ENCODE results near the gene SAC3D1.

The SAC3D1 gene

GRCh38 chr11:65027213-65028067 lies 13.6 kb upstream of the SAC3D1 start, which contains the start of gene SNX15:
TSS of gene SNX15 (plus strand) at chr11:65027439. CDS start at chr11:65027538, 99 bp downstream.
- DNase-seq, result peak; percentile 96

DNA sequence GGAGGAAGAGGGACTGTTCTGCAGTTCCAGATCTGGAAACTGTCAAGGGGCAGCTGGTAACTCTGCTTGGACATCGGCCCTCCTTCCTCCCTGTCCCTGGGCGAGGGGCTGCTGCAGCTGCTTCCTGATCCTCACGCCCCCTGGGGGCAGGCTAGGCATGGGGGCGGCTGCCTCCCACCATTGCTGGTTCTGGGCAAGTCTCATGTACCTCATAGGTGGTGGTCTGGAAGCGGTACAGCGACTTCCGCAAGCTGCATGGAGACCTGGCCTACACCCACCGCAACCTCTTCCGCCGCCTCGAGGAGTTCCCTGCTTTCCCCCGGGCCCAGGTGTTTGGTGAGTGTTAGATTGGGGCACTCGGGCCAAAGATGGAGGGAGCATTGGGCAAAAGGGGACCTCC lies 8.8 kb upstream of the SAC3D1 start:
- DNase-seq, result no peak

GRCh38 chr11:65034423-65034822 lies 6.6 kb upstream of the SAC3D1 start:
- DNase-seq, result no peak

GRCh38 chr11:65035579-65035978 lies 5.4 kb upstream of the SAC3D1 start:
- no peak for DNase-seq

DNA sequence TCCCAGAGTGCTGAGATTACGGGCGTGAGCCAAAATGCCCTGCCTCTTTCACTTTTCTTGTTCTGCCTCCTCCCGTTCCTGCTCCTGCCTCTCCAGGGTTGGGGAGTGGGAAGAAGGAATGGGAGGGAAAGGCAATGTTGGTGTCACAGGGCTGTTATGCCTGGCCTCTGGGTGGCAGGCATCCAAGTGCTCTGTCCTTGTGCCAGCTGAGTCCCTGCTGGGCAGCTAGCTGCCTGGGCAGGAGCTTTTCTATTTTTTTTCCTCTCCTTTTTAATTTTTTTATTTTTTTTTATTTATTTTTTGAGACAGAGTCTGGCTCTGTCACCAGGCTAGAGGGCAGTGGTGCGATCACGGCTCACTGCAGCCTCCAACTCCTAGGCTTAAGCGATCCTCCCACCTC lies 4.1 kb upstream of the SAC3D1 start:
- no peak for DNase-seq

DNA sequence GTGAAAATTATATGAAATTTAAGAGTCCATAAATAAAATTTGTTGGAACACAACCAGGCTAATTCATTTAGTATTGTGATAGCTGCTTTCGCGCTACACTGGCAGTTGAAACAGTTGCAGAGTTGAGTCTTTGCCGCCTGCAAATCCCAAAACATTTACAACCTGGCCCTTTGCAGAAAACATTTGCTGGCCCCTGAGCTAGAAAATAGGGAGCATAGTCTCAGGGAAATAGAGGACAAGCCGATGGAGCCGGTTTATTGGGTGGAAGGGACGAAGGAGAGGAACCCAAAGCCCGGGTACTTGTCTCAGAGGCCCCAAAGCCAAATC lies 527 bp upstream of the SAC3D1 start:
- DNase-seq, result no peak

DNA sequence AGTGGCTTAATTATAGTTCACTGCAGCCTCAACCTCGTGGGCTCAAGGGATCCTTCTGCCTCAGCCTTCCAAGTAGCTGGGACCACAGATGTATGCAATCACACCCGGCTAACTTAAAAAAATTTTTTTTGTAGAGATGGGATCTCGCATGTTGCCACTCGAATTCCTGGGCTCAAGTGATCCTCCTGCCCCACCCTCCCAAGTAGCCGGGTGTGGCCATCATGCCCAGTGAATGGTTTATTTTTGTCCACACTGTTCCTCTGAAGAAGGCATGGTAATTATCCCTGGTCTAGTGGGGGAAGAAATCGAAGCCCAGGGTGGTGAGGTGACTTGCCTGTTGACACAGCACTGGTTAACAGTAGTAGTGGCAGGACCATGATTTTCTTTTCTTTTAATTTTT lies 1.9 kb downstream of the SAC3D1 start:
- no peak for DNase-seq

DNA sequence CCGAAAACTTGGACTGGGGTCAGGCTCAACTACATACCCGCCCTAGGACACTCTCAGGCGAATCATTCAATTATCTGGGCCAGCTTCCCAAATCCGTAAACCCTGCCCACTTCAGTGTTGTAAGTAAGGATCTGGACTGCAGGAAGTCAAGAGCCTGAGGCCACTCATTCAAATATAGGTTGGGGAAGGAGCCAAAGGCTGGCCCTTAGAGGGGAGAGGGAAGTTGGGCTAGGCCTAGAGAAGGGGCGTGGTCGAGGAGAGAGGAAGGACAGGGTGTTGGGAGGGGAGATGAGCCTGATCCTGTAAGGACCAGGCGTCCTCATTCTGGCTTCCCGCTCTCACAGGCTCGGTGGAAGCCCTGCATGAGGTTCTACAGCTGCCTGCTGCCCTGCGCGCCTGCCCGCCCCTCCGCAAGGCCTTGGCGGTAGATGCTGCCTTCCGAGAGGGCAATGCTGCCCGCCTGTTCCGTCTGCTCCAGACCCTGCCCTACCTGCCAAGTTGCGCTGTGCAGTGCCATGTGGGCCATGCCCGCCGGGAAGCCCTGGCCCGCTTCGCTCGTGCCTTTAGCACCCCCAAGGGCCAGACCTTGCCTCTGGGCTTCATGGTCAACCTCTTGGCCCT lies 3.0 kb downstream of the SAC3D1 start:
- DNase-seq, result peak; percentile 79

GRCh38 chr11:65045061-65045460 lies 4.1 kb downstream of the SAC3D1 start:
- no peak for DNase-seq

DNA sequence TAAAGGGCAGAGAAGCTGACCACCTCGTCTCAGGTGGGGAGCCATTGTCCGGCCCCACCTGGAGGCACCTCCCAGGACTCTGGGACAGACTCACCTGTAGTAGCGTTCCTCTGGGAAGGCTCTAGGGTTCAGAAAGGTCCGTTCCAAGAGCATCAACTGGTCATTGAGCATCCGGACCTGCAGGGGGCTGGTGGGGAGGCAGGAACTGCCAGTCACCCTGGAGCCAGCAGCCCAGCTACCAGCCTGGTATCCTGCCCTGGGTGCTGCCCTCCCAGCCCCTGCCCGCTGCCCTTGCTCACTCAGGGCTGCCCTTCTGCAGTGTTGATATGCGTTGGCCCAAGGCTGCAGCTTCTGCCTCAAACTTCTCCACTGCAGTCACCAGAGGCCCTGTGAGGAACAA lies 4.7 kb downstream of the SAC3D1 start:
- no peak for DNase-seq

DNA sequence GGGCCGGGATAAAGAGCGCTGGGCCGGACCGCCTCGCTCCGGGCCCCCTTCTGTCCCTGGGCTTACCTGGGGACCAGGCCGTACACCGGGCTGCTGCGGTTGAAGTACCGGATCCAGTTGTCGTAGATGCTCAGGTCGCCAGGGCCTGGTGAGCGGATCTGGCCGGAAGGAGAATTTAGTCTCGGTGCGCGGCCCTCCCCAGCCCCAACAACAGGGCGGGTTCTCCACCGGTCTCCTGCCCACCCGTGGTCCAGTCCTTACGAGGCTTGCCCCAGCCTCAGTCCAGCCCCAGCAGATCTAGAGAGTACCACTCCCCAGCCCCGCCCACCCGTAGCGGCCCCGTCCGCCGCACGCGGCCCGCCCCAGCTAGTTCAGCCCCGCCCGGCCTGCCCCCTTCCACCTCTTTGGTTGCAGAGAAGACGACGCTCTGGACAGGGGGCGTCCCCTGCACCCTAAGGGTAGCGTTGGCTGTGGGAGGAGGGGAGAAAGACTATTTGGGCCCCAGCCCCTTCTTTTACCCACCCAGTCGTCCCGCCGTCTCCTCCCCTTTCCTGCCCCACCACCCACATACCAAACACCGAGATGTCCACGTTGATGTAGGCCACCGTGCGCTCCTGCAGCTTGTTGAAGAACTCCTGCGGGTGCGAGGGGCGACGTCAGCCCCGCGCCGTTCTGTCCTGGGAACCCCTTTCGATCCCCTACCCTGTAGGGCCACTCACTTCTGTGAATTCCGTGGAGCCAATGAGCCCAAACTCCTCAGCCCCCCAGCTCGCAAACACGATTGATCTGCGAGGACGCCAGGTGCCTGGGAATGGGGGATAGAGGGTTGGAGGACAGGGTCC lies 6.8 kb downstream of the SAC3D1 start:
- no peak for DNase-seq

DNA sequence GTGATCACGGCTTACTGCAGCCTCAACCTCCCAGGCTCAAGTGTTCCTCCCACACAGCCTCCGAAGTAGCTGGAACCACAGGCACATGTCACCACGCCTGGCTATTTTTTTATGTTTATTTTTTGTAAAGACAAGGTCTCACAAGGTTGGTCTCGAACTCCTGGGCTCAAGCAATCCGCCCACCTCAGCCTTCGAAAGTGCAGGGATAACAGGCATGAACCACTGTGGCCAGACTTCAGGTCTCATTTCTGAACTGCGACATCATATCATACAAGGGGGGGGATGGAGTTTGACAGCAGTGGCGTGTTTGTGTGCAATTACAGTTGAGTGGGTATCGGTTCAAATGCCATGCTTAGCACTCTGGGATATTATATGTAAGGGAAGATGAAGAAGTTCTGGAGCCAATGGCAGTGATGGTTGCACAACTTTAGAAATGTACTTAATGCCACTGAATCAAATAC lies 10.4 kb downstream of the SAC3D1 start:
- no peak for DNase-seq

GRCh38 chr11:65053827-65054508 lies 13.0 kb downstream of the SAC3D1 start:
- no peak for DNase-seq

- no peak for DNase-seq
These were observed 14.5 kb downstream of the SAC3D1 start for GRCh38 chr11:65055538-65055937.

DNA sequence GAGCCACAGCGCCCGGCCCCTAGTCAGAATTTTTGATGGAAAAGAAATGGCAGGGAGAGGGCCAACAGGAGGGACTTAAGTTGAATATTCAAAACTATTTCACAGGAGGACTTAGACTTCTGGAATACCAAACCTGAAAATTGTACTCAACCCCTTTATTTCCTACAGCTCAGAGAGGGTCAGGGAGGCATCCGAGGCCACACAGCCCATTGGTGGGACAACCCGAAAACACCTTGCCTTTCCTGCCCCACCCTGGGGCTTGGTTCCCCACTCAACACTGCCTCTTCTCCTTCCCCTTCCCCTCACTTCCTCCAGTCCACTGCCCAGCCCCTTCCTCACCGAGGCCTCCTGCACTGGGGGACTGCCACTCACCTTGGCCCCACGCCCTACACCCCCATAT lies 16.0 kb downstream of the SAC3D1 start:
- DNase-seq, result no peak

GRCh38 chr11:65057526-65057925 lies 16.5 kb downstream of the SAC3D1 start:
- DNase-seq, result no peak

- DNase-seq, result no peak
These were observed 17.0 kb downstream of the SAC3D1 start for GRCh38 chr11:65058012-65058411.

DNA sequence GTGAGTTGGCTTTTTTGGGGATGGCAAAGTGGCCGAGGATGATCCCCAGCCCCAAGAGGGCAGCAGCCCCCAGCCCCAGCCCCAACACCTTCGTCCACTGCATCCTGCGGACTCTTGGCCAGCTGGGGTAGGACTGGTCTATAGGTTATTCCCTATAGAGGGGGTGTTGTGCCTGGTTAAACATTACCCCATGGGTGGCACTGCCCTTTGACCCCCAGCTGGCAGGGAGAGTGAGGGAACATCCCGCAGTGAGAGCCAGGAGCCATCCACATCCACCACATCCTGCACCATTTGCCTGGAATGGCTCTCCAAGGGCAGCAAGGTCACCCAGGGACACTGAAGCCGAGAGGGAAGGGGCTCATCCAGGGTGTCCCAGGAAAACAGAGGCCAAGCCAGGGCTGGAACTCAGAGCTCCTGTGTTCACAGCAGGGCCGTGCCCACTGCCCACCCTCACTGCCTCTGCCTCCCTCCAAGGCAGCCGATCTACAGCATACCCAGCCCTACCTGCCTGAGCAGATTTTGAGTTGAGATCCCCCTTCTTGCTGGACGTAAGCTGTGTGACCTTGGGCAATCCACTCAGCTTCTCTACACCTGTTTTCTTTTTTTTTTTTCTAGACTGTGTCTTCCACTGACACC lies 17.5 kb downstream of the SAC3D1 start, which contains the start of gene NAALADL1:
NAALADL1 (minus strand) TSS at position 135 of the 636 bp plus-strand sequence; CDS start at position 103, 32 bp downstream.
- no peak for DNase-seq

DNA sequence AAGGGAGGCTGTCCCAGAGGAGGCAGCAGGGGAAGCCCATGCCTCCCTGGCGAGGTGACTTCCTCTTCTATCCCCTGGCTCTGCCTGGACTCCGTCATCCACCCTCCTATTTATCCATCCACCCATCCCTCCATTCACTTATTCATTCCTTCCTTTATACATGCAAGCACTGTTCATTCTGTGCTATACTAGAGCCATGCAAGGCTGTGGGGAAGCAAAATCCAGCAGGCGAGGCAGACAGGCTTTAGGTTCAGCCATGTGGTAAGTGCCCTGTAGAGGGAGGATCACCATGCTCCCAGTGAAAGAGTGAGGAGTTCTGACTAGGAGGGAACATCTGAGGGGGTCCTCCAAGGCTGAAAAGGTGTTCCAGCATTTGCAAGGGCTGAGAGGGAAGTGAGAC lies 18.5 kb downstream of the SAC3D1 start:
- no peak for DNase-seq

DNA sequence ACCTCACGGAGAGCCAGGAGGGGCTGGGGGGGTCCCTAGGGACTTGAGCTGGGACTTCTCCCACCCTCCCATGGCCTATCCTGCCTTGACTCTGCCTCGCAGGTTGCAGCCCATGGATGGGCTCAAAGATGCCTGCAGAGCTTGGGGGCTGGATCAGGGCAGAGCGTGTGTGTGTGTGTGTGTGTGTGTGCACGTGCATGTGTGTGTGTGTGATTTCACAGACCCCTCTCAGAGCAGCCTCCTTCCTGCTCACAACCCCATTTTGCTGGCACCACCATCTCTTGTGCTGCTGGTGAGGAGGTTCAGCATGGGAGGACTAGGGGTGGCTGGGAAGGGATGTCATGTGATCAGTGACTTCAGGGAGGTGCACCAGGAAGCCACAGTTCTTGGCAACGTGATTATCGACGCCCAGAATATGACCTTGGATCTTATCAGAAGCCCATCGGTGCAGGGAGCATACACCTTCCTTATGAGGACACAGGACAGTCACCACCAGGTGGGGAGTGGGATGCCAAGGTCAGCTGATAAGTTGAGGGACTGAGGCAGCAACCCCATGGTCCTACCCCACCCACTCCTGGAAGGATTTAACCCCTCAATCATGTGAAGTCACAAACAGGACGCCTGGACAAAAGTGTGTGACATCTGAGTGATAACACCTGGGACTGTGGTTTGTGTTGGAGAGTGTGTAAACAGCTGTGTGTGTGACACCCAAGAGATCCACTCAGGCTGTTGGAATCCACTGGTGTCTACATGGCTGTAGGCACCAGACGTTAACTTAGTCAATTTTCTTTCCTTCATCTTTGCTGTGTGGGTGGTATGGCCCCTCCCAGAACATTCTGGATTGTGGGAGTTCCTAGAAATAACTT lies 19.2 kb downstream of the SAC3D1 start:
- no peak for DNase-seq

DNA sequence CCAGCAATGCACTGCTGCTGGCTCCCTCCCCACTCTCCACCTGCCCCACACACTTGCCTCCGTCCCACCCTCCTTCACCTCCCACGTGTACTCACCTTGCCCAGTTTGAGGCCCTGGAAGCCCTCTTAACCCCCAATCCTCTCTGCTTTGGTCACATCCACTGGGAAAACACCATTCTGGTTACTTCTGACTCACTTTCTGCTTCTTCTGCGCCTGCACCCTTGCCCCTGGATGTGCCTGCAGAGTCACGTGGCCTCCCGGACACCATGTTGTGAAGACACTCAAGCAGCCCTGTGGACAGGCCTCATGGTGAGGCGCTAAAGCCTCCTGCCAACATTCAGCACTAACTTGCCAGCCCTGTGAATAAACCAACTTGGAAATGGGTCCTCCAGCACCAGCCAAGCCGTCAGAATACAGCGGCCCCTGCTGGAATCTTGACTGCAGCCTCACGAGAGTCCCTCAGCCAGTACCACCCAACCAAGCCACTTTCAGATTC lies 20.0 kb downstream of the SAC3D1 start:
- peak; percentile 17 for DNase-seq

Data from EL (cell line).